ENCODE data around the gene TMEM41A. TPM values are rescaled to one million over a fixed set of nuclear protein-coding genes. Genes with fewer than 3 reads are reported as not detected.

The TMEM41A gene
- total RNA-seq: 10 to 100 TPM; 15.2 to 17.0 TPM
- long read RNA-seq, transcript TMEM41A-203 (5 exons, 2,827 nt): major isoform, 8 of 22 reads
- long read RNA-seq, partial matches to known transcripts: 2 of 22 reads
- long read RNA-seq, other reads (novel, unspliced or antisense): 12 of 22 reads

- intact Hi-C loops (cut with DNase I, micrococcal nuclease): no loop called here
- peak; percentile 94 to 97 for DNase-seq
These were observed at the start of gene TMEM41A for GRCh38 chr3:185498503-185499396. Gene TMEM41A (minus strand): TSS chr3:185499035. CDS start chr3:185498961, 74 bp downstream.

DNA sequence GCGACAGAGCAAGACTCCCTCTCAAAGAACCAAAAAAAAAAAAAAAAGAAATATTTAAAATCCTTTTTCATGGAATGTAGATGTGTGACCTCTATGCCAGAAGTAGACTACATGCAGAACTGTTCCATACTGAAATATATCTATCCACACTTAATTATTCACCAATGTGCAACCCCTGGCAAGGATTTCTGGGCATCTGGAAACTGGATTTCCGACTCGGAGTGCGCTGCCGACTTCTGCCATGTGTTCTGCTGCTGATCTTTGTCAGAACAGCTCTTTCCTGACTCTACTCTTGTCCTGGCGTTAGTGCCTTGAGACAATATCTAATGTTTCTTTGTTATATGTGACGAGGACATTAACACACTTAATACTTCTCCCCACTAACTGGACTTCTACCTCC lies 41.9 kb upstream of the TMEM41A start:
- intact Hi-C loops (cut with DNase I, micrococcal nuclease): no loop called here
- ATAC-seq: no peak

More at GRCh38 chr3:185498503-185499396, at the start of gene TMEM41A:
- ATAC-seq: peak; percentile 93

GRCh38 chr3:185539934-185540333 lies 41.1 kb upstream of the TMEM41A start:
- intact Hi-C loops (cut with DNase I, micrococcal nuclease): no loop called here
- DNase-seq: no peak

More for the DNA sequence above, 41.9 kb upstream of the TMEM41A start:
- no peak for DNase-seq

DNA sequence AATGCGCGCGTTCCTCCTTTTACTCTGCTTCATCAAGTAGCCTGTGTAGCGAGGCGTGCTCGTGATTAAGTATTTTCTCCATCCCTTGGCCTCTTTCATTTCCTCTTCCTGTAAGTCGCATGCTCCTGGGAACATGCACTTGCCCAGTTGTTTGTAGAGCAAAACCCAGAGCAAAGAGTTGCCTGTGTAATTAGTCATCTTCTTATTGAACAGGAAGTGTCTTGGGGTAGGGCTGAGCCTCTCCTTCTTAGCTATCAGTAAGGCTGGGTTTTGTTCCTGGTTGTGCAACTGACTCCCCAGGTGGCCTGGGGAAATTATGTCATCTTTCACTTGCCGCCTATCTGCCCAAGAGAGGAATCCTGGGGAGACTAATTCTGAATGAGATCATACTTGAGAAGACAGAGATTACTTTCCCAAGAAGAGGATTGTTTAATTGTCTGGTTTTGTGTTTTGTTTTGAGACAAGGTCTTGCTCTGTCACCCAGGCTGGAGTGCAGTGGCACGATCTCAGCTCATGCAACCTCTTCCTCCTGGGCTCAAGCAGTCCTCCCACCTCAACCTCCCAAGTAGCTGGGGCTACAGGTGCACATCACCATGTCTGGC lies 38.6 kb upstream of the TMEM41A start:
- ATAC-seq: peak; percentile 94
- intact Hi-C loops (cut with DNase I, micrococcal nuclease): no loop called here
- DNase-seq: peak; percentile 51 to 75

More at GRCh38 chr3:185539934-185540333, 41.1 kb upstream of the TMEM41A start:
- no peak for ATAC-seq

DNA sequence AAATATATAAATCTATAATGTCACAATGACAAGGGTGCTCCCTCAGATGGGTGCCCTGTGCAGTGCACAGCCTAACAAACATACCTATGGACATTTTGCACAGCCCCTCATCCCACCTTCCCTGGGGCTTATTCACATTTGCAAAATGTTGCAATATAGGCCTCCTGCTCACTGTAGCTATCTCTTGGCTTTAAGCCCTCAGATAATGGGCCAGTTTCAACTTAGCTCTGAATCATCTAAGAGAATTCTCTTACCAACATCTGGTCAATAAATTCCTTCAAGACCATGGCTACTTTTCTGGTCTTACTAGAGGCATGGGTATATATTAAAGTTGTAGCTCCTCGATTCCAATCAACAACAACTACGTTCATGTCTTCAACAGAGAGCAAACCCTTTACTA lies 35.7 kb upstream of the TMEM41A start:
- intact Hi-C loops (cut with DNase I, micrococcal nuclease): no loop called here
- ATAC-seq: no peak
- no peak for DNase-seq

DNA sequence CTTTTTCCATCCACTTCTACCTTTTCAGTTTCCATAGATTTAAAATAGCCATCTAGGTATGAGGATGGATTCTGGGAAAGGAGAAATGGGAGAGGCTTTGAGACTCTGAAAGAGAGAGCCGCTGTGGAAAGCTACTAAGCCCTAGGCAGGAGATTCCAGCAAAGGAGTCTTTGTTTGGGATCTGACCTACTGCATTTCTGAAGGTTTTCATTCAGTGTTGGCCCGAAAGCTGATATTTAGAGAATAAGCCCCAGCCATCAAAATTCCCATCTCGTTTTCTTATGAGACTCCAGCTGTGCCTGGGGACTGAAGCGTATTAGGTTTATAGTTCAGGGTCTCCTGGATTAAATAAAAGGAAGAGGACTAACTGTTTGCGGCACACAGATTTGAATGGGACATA lies 34.1 kb upstream of the TMEM41A start:
- DNase-seq (no peak), ATAC-seq (no peak)
- intact Hi-C loops (cut with DNase I, micrococcal nuclease): no loop called here

GRCh38 chr3:185530856-185531255 lies 32.0 kb upstream of the TMEM41A start:
- intact Hi-C loops (cut with DNase I, micrococcal nuclease): no loop called here
- DNase-seq (no peak), ATAC-seq (no peak)

DNA sequence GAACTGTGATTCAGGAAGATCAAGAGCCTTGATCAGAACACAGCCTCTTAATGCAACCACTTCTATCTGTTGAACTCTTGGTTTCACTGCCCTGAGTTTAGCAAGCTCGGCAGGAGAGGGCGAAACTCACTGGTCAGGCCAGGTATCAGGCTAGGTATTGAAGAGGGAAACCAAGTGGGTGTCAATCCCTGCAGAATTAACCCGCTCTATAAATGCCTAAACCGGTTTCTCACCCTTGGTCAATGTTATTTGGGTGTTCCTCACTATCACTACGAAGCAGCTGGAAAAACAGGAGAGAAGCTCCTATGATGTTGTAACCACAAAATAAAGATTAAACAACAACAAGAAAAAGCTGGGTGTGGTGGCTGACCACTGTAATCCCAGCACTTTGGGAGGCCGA lies 29.7 kb upstream of the TMEM41A start:
- no peak for ATAC-seq
- DNase-seq: no peak
- intact Hi-C loops (cut with DNase I, micrococcal nuclease): no loop called here

GRCh38 chr3:185527364-185527763 lies 28.5 kb upstream of the TMEM41A start:
- ATAC-seq: peak; percentile 21
- no peak for DNase-seq
- intact Hi-C loops (cut with DNase I, micrococcal nuclease): no loop called here

- ATAC-seq (no peak), DNase-seq (no peak)
These were observed 27.6 kb upstream of the TMEM41A start for GRCh38 chr3:185526349-185526951.

GRCh38 chr3:185521349-185522138 lies 22.7 kb upstream of the TMEM41A start:
- ATAC-seq: no peak
- intact Hi-C loops (cut with DNase I, micrococcal nuclease): no loop called here

More at GRCh38 chr3:185526349-185526951, 27.6 kb upstream of the TMEM41A start:
- intact Hi-C loops (cut with DNase I, micrococcal nuclease): no loop called here

GRCh38 chr3:185519021-185519420 lies 20.2 kb upstream of the TMEM41A start:
- ATAC-seq (no peak), DNase-seq (no peak)
- intact Hi-C loops (cut with DNase I, micrococcal nuclease): no loop called here

More at GRCh38 chr3:185521349-185522138, 22.7 kb upstream of the TMEM41A start:
- DNase-seq: no peak

DNA sequence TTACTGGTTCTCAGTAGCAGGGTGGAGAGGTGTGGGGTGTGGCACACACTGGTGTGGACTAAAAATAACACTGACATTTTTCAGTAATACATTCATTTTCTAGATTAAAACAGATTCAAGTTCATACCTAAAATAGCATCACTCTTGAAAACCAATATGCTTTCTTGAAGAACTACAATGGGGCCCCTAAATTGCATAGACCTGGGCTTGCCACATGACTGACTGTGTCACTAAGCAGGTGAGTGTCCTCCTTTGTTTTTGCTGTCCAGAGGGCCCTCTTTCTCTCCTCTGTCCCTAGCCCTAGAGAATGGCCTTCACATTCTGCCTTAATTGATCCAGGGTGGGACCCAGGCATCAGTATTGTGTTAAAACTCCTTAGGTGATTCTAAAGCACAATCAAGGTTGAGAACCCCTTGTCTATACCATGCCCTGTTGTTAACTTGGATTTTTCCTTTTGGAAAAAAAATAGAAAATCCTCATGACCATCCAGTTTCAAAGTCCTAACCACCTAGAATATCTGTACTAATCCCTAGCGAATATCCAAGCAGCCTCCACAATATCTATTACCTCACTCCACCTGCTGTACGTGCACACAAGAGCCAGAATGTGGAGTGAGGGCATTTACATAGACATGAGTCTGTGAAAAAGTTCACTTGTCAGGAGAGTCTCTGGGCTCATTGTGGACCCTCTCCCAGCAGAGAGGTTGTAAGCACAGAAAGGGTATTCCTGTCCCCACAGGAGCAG lies 18.7 kb upstream of the TMEM41A start:
- DNase-seq: no peak
- intact Hi-C loops (cut with DNase I, micrococcal nuclease): no loop called here
- no peak for ATAC-seq

DNA sequence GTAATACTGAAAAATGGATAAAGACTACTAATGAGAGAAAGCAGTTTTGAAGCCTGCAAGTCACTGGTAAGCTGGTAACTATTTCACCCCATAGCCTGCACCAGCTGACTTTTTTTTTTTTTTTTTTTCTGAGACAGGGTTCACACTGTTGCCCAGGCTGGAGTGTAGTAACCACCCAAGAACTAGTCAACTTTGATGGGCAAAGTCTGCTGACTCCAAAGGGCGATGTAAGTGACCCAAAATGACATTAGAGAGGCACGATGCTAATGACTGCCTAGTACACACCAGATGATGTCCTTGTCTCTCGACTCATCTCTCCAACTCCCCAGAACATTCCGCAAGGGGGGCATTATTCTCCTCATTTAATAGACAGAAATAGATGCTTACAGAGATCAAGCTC lies 12.9 kb upstream of the TMEM41A start:
- ATAC-seq (peak; percentile 11), DNase-seq (no peak)
- intact Hi-C loops (cut with DNase I, micrococcal nuclease): no loop called here

- no peak for DNase-seq
- no peak for ATAC-seq
- intact Hi-C loops (cut with DNase I, micrococcal nuclease): no loop called here
These were observed 9.6 kb upstream of the TMEM41A start for GRCh38 chr3:185508335-185508991.

DNA sequence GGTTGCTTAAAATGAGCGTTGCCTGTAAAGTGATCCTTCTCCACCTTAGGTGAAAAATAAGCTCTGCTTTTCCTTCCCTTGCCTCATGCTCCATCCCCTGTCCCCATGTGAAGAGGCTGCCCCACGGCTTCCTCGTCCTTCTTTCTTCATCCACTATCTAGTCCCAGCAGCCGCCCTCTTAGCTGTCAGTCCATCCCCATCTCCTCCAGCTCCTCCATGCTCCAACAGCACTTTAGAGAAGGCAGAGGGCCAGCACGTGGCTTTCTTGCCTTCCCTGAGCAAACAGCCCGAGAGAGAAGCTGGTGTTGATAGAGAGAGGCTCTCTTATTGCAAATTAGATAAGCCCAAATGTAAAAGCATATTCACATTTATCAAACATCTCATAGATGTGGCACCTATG lies 9.0 kb upstream of the TMEM41A start:
- ATAC-seq: no peak
- DNase-seq: no peak
- intact Hi-C loops (cut with DNase I, micrococcal nuclease): no loop called here

GRCh38 chr3:185504636-185505035 lies 5.8 kb upstream of the TMEM41A start:
- intact Hi-C loops (cut with DNase I, micrococcal nuclease): no loop called here
- ATAC-seq: peak; percentile 46

GRCh38 chr3:185503521-185503920 lies 4.7 kb upstream of the TMEM41A start:
- DNase-seq (peak; percentile 21 to 34), ATAC-seq (peak; percentile 45)
- intact Hi-C loops (cut with DNase I, micrococcal nuclease): no loop called here

More at GRCh38 chr3:185504636-185505035, 5.8 kb upstream of the TMEM41A start:
- DNase-seq: no peak
